Ovary (tissue), 9 donors: ENCODE data around the gene SLC17A3. TPM values are rescaled to one million over a fixed set of nuclear protein-coding genes. Genes with fewer than 3 reads are reported as not detected.

Experiments
- DNase-seq, 5 donors: peaks; one replicate each; pipeline ENCODE4 v3.0.0-alpha.2; 2019 to 2020
- H3K27ac ChIP-seq, 2 donors: fragments of 200-600 bp; one replicate each; pipeline versions ENCODE4 v1.5.1 to v1.8.0; 2019 to 2022
- H3K27me3 ChIP-seq: fragments of 200-600 bp; one replicate; pipeline ENCODE4 v1.8.0; 2022
- H3K36me3 ChIP-seq: fragments of 200-600 bp; sonication (generic); one replicate; pipeline ENCODE4 v1.5.1; 2019
- H3K4me1 ChIP-seq: one replicate; pipeline ENCODE4 v1.8.1; 2013; ENCODE audit warnings: mild to moderate bottlenecking, moderate library complexity; ENCODE audit not compliant: insufficient read depth
- H3K4me3 ChIP-seq: fragments of 200-600 bp; sonication (generic); one replicate; pipeline ENCODE4 v1.5.1; 2017
- H3K9me3 ChIP-seq, 2 donors: fragments of 200-600 bp in 1 of 2; sonication (generic) in 1 of 2; one replicate each; pipeline versions ENCODE4 v1.5.1 to v1.8.1; 2013 to 2019; ENCODE audit warnings: mild to moderate bottlenecking in 1 of 2, moderate library complexity in 1 of 2
- EP300 ChIP-seq: sonication (generic); formaldehyde crosslinking; IDR thresholded peaks from one replicate; pipeline ENCODE4 v1.6.1; 2017; ENCODE audit warnings: antibody characterized with exemption
- POLR2A ChIP-seq: fragments of 450-650 bp; IDR thresholded peaks from one replicate; pipeline ENCODE4 v1.6.1; 2017; ENCODE audit warnings: antibody characterized with exemption, mild to moderate bottlenecking, moderate library complexity
- WGBS, 3 donors: extraction: QIAGEN DNeasy Blood & Tissue Kit in 1 of 3; methylation state at CpG; one replicate each; pipeline versions ENCODE4 v1.1.5 to v1.1.7; 2013 to 2017; 5-methylcytosine and 5-hydroxymethylcytosine counted together
- intact Hi-C, 4 donors: fragments of 100-400 bp; cut with DNase I; formaldehyde crosslinking; loops; one replicate each; pipeline versions ENCODE4 v1.11.0 to v1.15.1; 2022 to 2023
- polyA plus RNA-seq, 2 donors: library from polyadenylated mRNA; stranded (reverse); fragments of 200-250 nt in 1 of 2; fragments of 350-450 nt in 1 of 2; fragmentation: Illumina TruSeq in 1 of 2; extraction: RNeasy Lipid Tissue Mini Kit (QIAGEN cat#74804) in 1 of 2; gene quantifications; one replicate each; pipeline ENCODE4 v1.2.3, GENCODE V29; 2013 to 2014
- total RNA-seq, 7 donors: library from RNA; depleted of rRNA in 2 of 7; stranded (reverse); fragments of >200 nt in 2 of 7; fragmentation: NEBNext Ultra II Directional in 3 of 7; extraction: Animal tissue kit (Norgen Biotek cat#: 25700) in 3 of 7; gene quantifications; one replicate each; pipeline versions ENCODE4 v1.1.0 to v1.2.4, GENCODE V29; 2016 to 2023
- TF ChIP-seq, protein P1 (sequence below), 3 donors: fragments of 450-650 bp in 2 of 3; fragments of 200-600 bp in 1 of 3; IDR thresholded peaks; one replicate each; pipeline versions ENCODE4 v1.5.1 to v1.8.0; 2016 to 2022; ENCODE audit warnings: antibody characterized with exemption in 3 of 3, mild to moderate bottlenecking in 1 of 3
- donor health status: DM: no; HTN: no; CAD: no; lungs with moderate emphysema.
- donor health status: DM: no; HTN: no; CAD: no.
- donor health status: Bipolar disorder and iron deficiency.
- donor health status: DM: yes; HTN: yes; CAD: no.
- donor health status: DM: no; HTN: no; CAD: no.
- donor health status: DM: yes; HTN: yes; CAD: no.

Gene SLC17A3
- total and polyA plus RNA-seq, 9 donors: 0.07 to 0.93 (median 0.33) TPM; not detected in 3

GRCh38 chr6:25866011-25866410 lies 8.0 kb downstream of the SLC17A3 start:
- H3K9me3 ChIP-seq: no peaks in the 10 kb centered on the region
- no peak overlapping the region for H3K4me3 ChIP-seq
- no peak overlapping the region for H3K27ac ChIP-seq
- no peaks in the 10 kb centered on the region for H3K36me3 ChIP-seq
- WGBS, 3 donors: 72 to 88% (median 78%) methylated on average over 3 of the region's 3 CpGs
- DNase-seq: no peak
- no peaks in the 10 kb centered on the region for H3K4me1 ChIP-seq
- no peak for TF ChIP-seq EP300
- no peak for TF ChIP-seq POLR2A
- TF ChIP-seq, protein P1, sequence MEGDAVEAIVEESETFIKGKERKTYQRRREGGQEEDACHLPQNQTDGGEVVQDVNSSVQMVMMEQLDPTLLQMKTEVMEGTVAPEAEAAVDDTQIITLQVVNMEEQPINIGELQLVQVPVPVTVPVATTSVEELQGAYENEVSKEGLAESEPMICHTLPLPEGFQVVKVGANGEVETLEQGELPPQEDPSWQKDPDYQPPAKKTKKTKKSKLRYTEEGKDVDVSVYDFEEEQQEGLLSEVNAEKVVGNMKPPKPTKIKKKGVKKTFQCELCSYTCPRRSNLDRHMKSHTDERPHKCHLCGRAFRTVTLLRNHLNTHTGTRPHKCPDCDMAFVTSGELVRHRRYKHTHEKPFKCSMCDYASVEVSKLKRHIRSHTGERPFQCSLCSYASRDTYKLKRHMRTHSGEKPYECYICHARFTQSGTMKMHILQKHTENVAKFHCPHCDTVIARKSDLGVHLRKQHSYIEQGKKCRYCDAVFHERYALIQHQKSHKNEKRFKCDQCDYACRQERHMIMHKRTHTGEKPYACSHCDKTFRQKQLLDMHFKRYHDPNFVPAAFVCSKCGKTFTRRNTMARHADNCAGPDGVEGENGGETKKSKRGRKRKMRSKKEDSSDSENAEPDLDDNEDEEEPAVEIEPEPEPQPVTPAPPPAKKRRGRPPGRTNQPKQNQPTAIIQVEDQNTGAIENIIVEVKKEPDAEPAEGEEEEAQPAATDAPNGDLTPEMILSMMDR (IDR thresholded peaks at IDR 0.05): no peak
- intact Hi-C loops: no loop called here
- H3K27me3 ChIP-seq: no peaks in the 10 kb centered on the region

GRCh38 chr6:25863360-25863759 lies 10.7 kb downstream of the SLC17A3 start:
- H3K4me3 ChIP-seq: no peak overlapping the region
- no peaks in the 10 kb centered on the region for H3K36me3 ChIP-seq
- no peaks in the 10 kb centered on the region for H3K27me3 ChIP-seq
- no peaks in the 10 kb centered on the region for H3K9me3 ChIP-seq
- intact Hi-C loops: no loop called here
- H3K27ac ChIP-seq: no peak overlapping the region
- WGBS, 3 donors: 56 to 75% (median 67%) methylated on average over 2 of the region's 2 CpGs
- no peak for DNase-seq
- no peaks in the 10 kb centered on the region for H3K4me1 ChIP-seq
- TF ChIP-seq, protein P1 (IDR thresholded peaks at IDR 0.05): no peak
- TF ChIP-seq POLR2A (no peak), EP300 (no peak)

DNA sequence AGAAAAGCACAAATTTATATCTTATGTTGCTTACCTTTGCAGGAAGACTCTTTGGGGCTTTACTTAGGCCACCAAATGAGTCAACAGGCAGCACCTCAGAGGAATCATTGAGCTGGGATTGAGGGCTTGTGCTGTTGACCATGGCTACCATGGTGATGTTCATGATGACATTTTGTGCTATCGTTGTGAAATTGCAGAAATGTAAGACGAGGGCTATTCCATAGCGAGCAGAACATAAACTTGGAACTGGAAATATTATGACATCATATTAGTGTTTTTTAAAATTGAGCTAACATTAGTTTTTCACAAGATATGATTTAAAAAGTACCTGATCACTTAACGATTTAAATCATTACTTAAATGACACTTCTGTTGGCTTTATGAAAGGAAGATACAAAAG lies 11.8 kb downstream of the SLC17A3 start:
- Histone ChIP-seq H3K27ac (no peak overlapping the region), H3K4me1 (no peaks in the 10 kb centered on the region), H3K4me3 (no peak overlapping the region), H3K9me3 (no peaks in the 10 kb centered on the region), H3K27me3 (no peaks in the 10 kb centered on the region), H3K36me3 (no peaks in the 10 kb centered on the region)
- TF ChIP-seq POLR2A (no peak), EP300 (no peak)
- TF ChIP-seq, protein P1 (IDR thresholded peaks at IDR 0.05): no peak
- no peak for DNase-seq
- WGBS, 3 donors: 89 to 94% (median 92%) methylated on average over 4 of the region's 4 CpGs
- intact Hi-C loops: no loop called here

- H3K4me1 ChIP-seq: no peaks in the 10 kb centered on the region
- no peaks in the 10 kb centered on the region for H3K36me3 ChIP-seq
- H3K4me3 ChIP-seq: no peak overlapping the region
- TF ChIP-seq EP300: no peak
- TF ChIP-seq, protein P1 (IDR thresholded peaks at IDR 0.05): no peak
- no peak for TF ChIP-seq POLR2A
- no peaks in the 10 kb centered on the region for H3K27me3 ChIP-seq
- H3K9me3 ChIP-seq: no peaks in the 10 kb centered on the region
- no peak overlapping the region for H3K27ac ChIP-seq
- DNase-seq: no peak
- intact Hi-C loops: no loop called here
Measured at GRCh38 chr6:25852756-25853155, 21.3 kb downstream of the SLC17A3 start.

DNA sequence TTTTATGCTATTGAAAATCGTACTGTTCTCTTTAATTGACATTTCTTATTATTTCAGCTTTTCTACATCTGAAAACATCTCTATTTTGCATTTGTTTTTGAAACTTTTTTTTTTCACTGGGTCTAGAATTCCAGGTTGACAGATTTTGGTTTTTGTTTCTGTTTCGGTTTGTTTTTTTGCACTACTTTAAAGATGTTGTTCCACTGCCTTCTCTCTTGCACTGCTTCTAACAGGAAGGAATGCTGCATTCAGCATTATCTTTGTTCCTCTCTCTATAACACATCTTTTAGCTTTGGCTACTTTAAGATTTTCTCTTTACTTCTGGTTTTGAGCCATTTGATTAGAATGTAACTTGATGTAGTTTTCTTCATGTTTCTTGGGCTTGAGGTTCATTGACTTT lies 22.1 kb downstream of the SLC17A3 start:
- no peak for DNase-seq
- no peaks in the 10 kb centered on the region for H3K27me3 ChIP-seq
- no peak for TF ChIP-seq POLR2A
- no peak for TF ChIP-seq EP300
- TF ChIP-seq, protein P1 (IDR thresholded peaks at IDR 0.05): no peak
- intact Hi-C loops: no loop called here
- no peaks in the 10 kb centered on the region for H3K9me3 ChIP-seq
- no peak overlapping the region for H3K27ac ChIP-seq
- 44 to 51% (median 50%) methylated on average over 2 of the region's 2 CpGs for WGBS, 3 donors
- H3K4me3 ChIP-seq: no peak overlapping the region
- H3K36me3 ChIP-seq: no peaks in the 10 kb centered on the region
- no peaks in the 10 kb centered on the region for H3K4me1 ChIP-seq
